ENCODE results near the gene TJP3.
A peak's percentile ranks its signal among the peaks of the same experiment; 100 is the strongest.

The TJP3 gene

DNA sequence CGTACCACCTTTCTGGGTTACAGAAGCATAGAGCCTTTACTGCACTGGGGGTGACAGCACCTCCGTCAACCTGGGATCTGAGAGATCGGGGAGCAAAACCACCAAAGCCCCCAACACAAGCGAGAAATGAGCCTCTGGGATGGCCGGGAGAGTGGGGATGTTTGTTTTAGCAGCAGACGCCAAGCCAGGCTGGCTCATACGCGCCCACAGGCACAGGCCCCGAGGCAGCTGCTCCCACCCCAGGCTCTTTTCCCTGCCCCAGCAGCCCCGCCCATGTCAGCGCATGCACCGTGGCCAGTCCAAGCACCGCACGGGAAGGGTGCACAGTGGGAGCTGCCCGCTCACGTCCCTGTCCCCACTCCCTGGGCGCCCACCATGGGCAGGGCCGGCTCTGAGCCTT lies 16.5 kb upstream of the TJP3 start:
- no peak for DNase-seq (ENCODE audit: low spot score)

DNA sequence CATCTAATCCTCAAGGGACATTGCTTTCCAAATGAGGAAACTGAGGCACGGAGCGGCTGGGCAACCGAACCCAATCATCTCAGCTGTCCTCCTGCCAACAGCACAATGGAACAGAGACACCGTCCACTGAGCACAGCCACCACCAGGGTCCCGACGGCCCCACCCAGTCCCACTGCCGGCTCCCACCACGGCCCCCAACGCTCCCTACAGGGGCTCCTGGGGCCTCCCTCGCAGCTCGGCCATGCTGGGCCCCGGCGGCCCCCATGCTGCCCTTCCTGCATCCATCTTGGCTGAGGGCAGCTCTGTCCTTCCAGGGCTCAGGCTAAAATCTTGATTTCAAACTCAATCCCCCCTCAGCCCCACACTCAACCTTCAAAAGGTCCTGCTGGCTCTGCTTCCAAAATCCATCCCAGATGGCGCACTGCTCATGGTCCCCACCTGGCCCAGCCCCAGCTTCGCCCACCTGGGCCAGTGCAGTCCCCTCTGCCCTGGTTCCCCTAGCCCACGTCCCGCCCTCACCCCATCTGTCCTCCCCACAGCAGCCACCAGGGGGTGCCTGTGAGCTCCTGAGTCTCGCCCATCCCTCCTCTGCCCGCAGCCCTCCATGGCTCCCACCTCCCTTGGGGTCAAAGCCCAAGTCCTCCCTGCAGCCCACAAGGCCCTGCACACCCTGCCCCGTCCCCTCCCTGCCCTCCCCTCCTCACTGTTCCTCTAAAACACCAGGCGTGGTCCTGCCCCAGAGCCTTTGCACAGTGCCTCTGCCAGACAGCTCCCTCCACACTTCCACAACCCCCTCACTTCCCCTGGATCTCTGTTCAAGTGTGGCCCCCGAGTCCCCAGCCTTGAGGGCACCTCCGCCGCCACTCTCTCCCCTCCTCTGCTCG lies 15.8 kb upstream of the TJP3 start:
- DNase-seq (ENCODE audit: low spot score): peak; percentile 86

DNA sequence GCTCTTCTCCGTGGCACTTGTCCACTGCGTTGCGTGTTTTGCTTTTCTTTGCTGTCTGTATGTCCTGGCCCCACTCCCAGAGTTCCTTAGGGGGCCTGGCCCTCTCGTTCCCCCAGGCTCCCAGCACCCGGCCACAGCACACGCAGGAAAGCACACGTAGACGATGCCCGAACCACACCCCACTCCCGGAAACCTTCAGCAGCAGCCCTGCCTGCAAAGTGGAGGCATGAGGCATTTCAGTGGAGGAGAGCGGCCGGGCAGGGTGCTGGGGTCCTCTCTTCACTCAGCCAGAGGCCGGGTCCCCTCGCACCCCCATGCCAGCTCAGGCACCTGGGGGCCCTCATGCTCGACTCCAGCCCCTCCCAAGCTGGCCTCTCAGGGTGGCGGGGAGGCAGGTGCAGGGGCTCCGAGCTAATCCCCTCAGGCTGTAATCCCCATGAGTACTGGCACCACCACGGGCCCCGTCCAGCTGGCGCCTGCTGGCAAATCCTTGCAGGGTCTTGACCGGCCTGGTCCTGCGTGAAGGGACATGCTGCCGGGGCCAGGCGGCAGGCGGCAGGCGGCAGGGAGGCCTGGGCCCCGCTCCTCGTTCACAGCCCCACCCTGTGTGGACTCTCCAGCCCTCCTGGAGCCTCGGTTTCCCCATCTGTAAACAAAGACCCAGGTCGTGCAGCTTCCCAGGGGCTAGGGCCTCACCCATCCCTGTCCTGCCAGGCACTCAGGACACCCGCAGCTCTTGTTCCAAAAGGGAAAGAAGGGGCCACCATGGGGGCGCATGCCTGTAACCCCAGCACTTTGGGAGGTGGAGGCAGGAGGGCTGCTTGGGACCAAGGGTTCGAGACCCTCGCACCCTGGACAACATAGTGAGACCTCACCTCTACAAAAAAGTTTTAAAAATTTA lies 14.9 kb upstream of the TJP3 start:
- no peak for DNase-seq (ENCODE audit: low spot score)

DNA sequence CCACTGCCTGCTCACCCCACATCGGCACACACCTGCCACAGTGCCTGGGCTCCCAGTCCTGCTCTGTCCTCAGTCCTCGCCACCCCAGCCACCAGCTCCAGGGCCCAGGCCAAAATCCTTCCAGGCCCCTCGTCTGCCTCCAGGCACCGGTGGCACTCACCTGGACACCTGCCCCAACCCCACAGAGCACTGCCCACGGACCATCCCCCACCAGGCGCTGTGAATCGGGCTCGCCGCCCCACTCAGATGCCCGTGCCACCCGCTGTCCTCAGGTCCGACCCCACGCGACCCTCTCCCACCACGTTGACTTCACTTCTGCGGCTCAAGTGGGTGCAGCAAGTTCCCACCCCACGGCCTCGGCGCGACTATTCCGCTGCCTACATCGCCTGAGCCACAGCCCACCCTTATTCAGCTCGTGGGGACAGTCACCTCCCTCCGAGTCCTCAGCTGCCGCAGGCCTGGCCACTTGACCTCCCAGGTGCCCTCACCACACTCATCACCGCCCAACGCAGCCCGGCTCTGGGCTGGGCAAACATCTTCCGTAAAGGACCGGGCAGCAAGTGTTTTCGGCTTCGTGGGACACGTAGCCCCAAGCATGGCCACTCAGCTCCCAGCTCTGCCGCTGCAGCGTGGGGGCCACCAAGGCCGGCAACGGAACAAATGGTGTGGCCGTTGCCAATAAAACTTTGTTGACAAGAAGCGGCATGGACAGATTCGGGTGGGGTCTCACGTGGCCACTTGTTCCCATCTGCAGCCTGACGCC lies 13.6 kb upstream of the TJP3 start:
- DNase-seq (ENCODE audit: low spot score): no peak

DNA sequence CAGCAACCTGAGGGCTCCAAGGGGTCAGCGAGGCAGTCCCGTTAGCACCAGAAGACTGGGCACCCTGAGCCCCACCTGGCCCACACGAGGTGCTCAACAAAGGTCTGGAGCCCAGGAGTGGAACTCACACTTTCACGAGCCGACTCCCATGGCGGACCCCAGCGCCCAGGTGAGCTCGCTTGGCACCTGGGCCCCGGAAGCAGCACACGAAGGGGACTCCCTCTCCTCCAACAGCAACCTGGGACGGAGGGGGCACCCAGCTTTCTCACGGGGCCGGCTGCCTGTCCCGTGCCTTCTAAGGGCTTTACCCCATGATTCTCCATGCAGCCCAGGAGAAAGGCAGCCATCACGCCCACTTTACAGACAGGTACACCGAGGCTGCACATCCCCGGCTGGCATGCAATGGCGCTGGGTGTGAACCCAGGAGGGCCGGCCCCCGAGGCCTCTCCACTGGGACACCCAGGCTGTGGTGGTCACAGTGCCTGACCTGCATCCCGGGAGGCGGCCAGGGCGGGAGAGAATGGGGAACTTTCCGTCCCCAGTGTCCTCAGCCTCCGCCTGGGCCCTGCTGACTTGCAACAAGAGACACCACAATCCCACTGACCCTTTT lies 13.0 kb upstream of the TJP3 start:
- DNase-seq (ENCODE audit: low spot score): no peak

DNA sequence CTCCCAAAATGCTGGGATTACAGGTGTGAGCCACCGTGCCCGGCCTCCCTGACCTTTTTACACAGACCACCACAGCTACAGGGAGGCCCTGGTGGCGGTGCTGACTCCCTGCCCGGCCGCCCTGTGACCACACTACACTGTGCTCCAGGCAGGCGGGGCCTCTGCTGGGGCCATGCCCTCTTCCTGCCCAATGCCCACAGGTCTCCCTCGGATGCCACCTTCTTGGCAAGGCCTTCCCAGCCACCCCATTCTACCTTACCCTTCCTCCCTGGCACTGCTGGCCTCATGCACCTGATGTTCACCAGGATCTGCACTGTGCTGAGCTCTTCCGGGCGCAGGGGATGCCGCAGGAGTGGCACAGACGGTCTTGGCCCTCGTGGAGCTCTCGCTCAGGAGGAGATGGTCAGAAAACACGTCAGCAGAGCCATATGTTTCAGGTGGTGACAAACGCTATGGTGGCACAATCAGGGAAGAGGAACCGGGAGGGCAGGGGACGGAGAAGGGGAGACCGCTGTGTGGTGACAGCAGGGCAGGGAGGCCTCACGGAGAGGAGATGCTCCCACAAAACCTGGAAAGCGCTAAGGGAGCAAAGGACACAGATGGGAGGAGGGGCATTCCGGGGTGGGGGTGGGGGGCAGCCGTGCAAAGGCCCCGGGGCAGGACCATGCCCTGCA lies 12.1 kb upstream of the TJP3 start:
- no peak for DNase-seq (ENCODE audit: low spot score)

DNA sequence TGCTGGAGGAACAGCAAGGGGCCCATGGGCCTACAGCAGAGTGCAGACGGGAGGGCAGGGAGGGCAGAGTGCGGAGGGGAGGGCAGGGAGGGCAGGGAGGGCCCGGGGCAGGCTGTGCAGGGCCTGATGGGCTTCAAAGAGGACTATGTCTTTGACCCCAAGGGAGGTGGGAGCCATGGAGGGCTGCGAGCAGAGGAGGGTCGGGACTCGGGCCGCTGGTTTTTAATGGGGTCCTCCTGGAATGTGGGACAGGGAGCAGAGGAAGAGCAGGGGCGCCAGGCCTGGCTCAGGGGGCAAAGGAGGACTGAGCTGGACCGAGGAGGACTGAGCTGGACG lies 11.6 kb upstream of the TJP3 start:
- no peak for DNase-seq (ENCODE audit: low spot score)

DNA sequence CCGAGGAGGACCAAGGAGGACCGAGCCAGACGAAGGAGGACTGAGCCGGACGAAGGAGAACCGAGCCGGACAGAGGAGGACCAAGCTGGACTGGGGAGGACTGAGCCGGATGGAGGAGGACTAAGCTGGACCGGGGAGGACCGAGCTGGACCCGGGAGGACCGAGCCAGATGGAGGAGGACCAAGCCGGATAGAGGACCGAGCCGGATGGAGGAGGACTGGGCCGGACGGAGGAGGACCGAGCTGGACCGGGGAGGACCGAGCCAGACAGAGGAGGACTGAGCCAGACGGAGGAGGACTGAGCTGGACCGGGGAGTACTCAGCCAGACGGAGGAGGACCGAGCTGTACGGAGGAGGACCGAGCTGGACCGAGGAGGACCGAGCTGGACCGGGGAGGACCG lies 11.1 kb upstream of the TJP3 start:
- no peak for DNase-seq (ENCODE audit: low spot score)

DNA sequence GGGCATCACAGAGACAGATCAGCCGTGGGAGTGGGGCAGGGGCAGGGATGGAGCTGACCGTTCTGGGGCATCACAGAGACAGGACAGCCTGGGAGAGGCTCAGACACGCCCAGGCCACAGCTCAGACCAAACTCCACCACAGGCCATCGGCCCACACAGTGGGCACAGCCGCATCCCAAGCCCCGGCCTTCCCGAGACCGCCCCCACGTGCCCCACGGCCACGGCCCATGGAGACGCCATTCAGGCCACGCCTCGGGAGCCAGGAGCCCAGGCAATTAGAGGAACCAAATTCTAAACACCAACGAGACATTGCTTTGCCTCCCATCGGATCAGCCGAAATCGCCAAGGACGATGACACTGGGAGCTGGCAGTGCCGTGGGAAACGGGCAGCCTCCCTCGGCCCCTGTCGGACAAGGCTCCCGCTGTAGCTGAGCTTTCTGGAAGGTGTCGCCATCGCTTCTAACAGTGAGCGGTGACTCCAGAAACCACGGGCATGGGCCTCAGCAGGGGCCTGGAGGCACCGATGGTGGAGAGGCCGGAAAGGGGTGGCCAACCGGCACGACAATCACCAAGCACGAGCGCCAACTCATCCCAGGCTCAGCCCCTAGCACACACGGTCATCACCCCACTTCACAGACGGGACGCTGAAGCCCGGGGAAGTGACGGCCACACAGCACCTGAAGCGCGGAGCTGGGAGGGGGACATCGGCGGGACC lies 10.4 kb upstream of the TJP3 start:
- DNase-seq (ENCODE audit: low spot score): no peak

DNA sequence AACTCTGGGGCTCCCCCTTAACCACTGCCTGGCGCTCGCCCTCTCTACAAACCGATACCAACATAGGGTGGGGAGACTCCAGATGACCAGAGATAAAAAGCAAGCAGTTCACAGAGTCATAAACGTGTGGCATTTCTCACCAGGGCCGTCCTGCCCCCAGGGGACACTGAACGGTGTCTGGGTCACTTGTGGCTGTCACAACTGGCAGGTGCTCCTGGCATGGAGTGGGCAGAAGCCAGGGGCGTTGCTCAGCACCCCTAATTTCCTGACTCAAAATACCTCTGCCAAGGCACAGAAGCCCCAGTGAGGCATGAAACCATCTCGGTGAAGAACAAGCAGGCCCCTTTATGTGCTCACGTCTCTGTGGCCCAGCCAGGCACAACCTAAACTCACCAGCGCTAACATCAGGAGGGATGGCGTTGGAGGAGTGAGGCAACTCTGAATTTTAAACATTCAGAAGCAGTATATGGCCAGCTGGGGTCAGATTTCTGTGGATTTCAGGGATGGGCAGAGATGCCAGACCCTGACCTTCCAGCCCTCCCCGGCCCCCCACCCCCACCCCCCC lies 9.7 kb upstream of the TJP3 start:
- no peak for DNase-seq (ENCODE audit: low spot score)

DNA sequence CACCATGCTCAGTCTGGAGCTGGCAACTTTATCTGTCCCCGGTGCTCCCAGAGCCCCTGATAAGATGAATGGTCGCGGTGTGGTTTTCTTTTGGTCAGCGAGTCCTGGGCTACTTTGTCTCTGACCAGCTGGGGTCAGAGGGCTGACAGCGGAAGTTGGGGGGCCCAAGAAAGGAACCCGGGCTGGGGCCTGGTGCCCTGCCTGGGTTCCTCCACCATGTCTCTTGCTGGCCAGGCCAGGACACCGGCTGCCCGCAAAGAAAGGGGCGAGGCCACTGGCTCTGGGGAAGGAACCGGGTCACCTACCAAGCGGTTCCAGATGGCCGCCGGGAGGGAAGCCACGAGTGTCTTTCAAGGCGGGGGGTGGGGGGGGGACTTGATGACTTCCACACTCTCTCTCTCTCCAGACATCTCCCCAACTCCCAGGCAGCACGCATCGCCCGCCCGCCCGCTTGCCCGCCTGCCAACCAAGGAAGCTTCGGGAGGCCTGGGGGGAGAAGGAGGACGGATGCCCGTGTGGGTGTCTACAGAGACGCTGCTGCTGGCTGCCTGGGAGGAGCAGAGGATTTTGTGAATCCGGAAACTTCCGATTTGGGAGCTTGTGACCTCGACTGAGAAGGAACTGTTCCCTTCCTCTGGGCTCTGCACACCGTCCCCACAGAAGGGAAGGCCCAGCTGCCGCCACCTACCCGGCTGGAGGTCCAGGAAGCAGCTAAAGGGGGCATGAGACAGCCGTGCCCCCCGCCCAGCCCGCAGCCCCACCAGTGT lies 9.0 kb upstream of the TJP3 start:
- DNase-seq (ENCODE audit: low spot score): no peak

DNA sequence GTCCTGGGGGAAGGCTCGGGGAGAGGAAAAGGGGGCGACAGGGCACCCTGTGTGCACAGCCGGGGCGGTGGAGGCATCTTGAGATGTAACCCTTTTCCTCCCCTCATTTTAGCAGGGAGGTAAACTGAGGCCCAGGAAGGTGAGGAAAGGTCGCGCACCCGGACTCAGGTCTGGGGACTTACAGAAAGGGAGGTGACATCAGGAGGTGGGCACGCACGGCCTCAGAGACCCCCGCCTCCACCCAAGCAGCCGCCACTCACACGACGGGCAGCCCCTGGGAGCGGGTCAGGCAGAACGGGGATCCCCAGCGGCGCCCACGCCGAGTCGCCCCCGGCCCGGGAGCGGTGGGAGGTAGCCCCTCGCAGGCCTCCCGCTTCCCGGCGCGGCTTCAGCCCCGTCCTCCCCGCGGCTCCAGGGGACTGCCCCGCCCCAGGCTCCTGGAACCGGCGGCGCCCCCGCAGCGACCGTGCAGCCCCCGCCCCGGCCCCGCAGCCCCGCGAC lies 8.4 kb upstream of the TJP3 start:
- DNase-seq (ENCODE audit: low spot score): no peak

DNA sequence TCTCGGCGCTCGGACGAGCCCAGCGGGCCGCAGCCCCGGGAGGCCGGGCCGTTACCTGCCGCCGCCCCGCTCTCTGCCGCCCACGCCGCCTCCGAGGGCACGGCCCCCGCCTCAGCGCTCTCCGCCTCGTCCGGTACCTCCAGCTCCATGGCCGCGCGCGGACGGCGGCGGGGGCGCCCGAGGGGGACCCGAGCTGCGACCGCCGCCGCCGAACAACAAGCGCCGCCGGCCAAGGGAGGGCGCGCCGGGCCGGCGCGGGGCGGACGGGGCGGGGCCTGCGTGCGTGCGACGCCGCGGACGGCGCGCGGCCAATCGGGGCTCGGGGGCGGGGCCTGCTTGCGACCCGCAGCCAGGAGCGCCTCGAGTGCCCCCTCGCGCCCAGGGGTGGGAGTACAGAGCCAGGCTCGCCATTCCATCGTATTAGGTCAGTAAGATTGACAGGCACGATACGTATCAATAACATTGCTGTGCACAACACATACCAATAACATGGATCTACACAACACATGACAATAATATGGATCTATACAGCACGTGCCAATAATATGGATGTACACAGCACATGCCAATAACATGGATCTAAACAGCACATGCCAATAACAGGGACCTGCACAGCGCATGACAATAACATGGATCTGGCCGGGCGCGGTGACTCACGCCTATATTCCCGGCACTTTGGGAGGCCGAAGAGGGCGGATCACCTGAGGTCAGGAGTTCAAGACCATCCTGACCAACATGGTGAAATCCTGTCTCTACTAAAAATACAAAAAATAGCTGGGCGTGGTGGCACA lies 7.7 kb upstream of the TJP3 start, which contains the start of gene PIP5K1C:
PIP5K1C (minus strand) TSS at position 227 of the 791 bp plus-strand sequence; CDS start at position 149, 78 bp downstream.
- peak; percentile 87 for DNase-seq (ENCODE audit: low spot score)

DNA sequence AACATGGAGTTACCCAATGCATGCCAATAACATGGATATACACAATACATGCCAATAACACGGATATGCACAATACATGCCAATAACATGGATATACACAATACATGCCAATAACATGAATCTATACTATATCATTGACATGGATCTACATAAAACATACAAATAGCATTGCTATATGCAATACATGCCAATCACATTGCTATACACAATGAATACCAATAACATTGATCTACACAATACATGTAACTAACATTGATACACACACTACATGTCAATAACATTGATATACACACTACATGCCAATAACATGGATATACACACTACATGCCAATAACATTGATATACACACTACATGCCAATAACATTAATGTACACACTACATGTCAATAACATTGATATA lies 7.0 kb upstream of the TJP3 start:
- no peak for DNase-seq (ENCODE audit: low spot score)

DNA sequence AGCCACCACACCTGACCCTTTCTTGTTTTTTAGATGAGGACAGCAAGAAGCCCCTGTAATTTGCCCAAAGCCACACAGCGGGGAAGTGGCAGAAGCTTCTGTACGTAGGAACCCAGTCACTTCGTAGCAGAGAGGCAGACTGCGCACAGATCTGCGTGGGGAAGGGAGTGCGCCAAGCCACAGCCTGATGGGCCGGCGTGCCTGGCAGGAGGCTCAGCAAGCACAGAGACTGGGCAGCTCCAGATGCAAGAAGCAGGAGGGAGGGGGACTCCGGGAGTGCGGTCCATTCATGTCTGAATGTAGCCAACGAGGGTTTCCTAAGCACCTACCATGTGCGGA lies 347 bp upstream of the TJP3 start:
- no peak for DNase-seq (ENCODE audit: low spot score)

DNA sequence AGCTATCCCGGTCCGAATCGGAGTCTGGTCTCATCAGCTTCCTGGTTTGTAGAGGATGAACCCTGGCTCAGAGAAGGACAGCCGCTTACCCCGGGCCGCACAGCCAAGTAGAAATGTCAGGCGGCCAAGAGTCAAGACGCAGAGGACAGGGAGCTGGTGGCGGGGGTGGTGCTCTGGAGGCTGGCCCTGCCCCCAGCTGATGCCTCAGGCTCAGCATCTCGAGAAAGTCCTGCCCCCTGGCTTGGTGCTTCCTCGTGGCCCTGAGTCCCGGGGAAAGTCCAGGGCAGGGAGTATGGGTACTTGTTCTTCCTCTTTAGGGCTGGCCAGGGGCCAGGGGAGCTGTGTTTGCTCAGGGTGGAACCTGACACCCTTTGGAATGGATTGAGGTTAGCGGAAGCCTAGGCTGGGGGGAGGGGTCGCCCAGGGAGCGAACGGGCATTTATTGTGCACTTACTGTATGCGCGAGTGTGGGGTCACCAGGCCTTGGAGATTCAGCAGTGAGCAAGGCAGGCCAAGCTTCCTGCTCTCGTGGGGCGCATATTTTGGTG lies 2.2 kb downstream of the TJP3 start:
- DNase-seq (ENCODE audit: low spot score): peak; percentile 86

DNA sequence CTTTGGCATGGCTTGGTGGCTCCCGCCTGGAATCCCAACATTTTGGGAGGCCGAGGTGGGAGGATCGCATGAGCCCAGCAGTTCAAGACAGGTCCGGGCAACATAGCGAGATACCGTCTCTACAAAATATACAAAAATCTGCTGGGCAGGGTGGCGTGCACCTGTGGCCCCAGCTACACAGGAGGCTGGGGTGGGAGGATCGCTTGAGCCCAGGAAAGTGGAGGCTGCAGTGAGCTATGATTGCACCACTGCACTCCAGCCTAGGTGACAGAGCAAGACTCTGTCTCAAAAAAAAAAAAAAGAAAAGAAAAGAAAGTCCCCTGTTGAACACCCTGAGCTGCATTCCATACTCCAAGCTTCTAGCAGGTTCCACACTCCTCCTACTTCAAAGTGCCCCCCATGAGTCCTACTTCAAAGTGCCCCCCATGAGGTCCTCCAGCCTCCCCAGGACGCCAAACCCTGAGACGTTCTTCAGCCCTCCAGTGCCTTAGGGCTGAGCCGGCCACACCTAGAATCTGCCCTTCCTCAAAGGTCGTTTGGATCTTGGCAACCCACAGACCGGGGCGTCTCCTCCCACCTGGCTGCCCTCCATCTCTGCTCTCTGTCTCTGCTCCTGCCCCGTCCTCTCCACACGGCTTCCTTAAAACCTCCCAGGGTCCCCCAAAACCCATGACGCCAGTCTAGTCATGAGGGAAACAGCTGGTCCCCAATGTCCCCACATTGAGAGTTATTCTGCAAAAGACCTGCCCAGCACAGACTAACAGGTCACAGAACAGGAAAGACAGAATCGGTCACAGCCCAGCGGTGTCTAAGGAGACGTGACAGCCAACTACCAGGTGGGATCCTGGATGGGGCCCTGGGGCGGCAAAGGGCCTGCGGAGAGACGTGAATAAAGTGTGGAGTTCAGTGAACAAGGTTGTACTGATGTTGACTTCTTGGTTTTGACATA lies 4.8 kb downstream of the TJP3 start:
- no peak for DNase-seq (ENCODE audit: low spot score)
